Measurements from ENCODE around the gene MASP1.

MASP1 gene

GRCh38 chr3:187291512-187292132 lies at the start of gene MASP1:
Gene MASP1 (minus strand): TSS chr3:187291737. CDS start chr3:187291632, 105 bp downstream.
- DNase-seq, result no peak

DNA sequence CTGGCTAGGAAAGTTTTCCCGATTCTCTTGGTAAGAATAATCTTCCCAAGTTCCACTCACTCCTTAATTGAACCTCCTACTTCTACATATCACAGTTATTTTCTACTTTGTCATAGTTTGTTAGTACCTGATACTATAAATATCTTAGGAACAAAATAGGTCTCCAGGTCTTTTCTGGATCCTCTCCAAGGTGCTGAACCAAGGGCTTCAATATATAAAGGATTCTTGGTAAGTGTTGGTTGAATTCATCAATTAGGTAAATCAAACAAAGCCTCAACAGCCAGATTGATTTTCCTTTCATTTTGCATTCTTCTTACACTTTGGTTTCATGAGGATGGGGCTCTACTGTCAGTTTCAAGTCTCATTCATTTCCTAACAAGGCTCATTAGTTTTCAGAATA lies 49.0 kb upstream of the MASP1 start:
- DNase-seq, result no peak

- DNase-seq, result no peak
Measured at GRCh38 chr3:187336322-187336721, 44.8 kb upstream of the MASP1 start.

DNA sequence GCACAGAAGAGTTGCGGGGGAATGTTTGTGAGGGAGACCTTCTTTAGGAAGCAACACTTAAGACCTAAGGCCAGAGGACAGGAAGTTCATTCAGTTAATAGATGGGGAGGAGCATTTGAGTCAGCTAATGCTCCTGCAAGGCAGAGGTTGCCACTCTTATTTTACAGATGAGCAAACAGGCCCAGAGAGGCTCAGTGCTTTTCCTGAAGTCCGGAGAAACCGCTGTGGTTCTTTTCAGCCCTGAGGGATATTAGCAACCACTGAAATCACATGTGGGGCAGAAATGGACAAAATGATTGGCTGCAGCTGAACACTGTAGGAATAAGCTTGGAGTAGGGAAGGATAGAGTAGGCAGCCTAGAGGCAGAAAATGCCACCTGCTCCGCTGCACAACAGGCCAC lies 43.4 kb upstream of the MASP1 start:
- DNase-seq, result no peak

GRCh38 chr3:187328691-187329090 lies 37.2 kb upstream of the MASP1 start:
- no peak for DNase-seq

GRCh38 chr3:187327845-187328244 lies 36.3 kb upstream of the MASP1 start:
- no peak for DNase-seq

- no peak for DNase-seq
Measured at GRCh38 chr3:187325632-187326031, 34.1 kb upstream of the MASP1 start.

DNA sequence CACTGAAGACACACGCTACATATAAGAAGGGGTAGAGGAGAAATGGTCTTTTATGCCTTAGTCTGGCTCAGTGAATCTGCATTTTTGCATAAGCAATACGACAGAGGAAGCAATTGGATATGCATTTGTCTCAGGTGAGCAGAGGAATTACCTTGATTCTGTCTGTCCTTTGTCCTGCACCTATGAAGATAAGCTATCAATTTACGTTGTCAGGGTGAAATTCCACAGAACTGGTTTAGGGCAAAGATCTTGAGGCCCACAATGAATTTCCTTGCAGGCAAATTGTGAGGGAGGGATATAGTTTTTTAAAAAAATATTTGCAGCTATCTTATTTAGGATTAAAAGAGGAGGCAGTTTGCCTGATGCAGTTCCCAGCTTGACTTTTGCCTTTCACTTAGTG lies 31.6 kb upstream of the MASP1 start:
- DNase-seq, result no peak

DNA sequence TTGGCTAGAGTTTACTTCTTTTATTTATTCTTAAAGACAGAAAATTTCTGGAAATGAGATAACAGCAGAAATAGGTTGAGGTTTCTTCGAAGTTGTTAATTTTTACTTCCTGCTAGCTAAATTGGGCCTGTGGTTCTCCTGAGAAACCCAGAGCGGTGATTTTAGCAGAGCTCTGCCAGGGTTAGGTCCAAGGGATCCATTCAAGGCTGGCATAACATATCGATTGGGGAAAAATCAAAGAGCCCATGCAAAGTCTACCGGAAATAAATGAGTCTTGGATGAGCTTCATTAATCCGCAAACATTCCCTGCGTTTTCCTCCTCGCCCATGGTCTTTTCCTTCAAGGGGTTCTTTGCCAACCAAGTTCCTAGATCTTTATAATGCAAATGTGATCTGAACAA lies 30.8 kb upstream of the MASP1 start:
- no peak for DNase-seq

DNA sequence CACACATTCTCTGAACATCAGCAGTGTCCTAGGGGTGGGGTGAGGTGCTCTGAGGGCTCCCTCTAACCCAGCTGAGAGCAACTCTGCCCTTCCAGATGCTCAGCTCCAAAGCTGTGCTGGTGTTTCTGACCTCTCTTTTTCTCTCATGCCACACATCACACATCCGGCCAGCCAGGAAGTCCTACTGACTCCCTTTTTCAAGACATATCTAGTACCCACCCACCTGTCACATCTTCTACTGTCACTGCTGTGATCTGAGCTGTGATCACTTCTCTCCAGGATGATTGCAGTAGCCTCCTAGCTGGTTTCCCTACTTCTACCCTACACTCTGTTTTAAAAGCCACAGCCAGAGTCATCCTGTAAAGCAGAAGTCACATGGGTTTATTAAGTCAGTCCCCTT lies 30.2 kb upstream of the MASP1 start:
- no peak for DNase-seq

DNA sequence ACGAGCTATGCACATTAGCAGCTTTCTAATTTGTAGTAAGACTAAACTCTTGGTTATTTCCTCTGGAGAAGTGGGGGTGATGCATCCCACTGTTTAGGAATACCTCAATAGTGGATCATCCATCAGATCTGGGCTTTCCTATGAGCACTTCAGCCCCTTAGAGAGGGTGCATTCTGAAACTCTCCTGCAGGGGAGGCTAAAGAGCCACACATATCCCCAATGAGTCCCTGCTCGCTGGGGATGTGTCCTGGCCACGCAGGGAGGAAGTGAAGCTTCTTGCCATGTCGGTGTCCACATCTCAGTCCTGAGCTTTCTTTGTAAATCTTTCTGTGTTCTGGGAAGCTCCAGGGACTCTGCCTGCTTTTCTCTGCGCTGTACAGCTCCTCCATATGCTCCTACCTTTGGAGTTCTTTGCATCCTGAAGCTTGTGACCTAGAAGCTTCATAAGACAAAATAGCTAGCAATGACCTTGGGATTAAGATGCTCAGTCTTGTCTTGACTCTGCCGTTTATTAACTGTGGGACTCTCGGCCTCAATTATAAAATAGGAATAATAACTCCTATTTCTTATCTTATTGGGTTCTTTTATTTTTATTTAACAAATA lies 28.3 kb upstream of the MASP1 start:
- peak; percentile 77 for DNase-seq

DNA sequence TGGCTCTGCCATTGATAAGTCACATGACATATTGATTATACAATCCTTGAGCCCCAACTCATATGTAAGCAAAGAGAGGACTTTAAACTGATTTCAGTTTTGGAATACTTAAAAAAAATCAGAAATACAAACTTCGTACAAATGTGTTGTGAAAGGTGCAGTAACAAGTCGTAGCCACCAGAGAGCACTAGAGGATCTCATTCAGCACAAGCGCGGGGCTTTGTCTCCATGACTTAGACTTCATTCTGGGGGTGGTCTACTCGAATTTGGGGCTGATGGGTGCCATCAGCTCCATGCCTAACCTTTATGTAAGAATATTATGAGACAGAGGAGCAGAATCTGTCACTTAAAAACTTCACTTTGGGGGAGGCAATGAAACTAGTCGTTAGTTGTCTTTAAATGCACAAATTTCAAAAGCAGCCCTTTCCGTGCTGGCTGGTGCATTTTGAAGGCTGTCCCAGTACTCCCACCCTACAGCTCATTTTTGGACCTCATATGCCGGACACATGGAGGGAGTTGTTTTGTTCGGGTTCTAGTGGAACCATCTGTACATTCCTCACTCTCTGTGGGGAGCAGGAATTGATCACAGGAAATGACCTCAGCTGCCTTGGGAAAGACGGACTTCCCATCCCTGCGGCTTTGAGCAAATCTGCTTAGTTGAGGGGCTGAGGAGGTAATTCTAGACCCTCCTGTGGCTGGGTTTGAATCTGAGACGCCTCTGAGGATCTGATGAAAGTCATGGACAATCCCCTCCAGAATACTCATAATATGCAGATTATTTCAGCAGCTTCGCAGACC lies 27.5 kb upstream of the MASP1 start:
- DNase-seq, result peak; percentile 51

- DNase-seq, result no peak
Measured at GRCh38 chr3:187315872-187316271, 24.3 kb upstream of the MASP1 start.

DNA sequence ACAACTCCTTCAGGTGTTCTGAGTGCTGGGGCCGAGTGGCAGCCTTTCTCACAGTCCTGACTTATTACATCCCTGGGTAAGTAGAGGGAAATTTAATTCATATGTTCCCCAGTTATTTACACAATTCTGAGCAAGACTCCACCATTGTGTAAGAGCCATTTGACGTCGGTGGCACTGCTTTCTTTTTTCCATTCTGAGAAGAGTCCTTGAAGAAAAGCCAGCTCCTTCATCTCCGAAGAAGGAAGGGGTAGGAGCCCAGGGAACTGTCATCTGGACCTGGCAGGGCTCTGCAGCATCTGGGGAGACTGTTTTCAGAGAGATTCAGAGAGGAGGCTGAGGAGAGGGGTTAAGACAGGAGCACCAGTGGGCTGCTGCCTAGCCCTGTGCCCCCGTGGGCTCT lies 22.6 kb upstream of the MASP1 start:
- DNase-seq, result no peak

DNA sequence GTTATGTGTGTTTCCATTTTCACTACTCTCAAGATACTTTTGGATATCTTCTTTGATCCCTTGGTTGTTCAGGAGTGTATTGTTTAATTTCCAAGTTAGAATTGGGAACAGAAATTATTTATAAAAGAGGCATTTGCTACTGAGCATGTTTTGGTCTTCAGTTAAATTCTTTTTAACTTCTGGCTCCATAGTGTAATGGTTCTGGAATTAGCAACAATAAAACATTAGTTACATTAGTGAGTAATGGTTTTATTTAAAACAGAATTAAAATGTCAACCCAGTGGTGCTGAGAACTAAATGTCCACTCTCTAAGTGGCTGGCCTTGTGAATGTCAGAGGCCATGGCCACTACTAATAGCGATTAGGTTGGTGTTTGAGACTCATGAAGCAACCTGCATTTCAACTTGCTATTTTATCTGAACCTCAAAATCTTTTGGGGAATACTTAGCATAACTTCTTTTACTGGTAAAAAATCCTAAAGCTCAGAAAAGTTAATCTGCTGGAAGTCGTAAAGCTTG lies 19.5 kb upstream of the MASP1 start:
- DNase-seq, result no peak

GRCh38 chr3:187310226-187310625 lies 18.7 kb upstream of the MASP1 start:
- DNase-seq, result no peak

GRCh38 chr3:187305881-187306280 lies 14.3 kb upstream of the MASP1 start:
- no peak for DNase-seq

DNA sequence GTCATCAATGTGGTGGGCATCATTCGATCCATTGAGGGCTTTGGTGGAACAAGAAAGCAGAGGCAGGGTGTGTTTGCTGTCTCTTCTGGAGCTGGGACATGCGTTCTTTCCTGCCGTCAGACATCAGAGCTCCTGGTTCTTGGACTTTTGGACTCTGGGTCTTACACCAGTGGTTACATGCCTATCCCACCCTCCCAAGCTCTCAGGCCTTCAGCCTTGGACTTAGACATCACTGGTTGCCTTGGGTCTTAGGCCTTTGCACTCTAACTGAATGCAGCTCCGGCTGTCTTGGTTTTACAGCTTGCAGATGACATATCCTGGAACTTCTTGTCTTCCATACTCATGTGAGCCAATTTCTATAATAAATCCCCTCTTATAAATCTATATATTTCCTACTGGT lies 8.1 kb upstream of the MASP1 start:
- no peak for DNase-seq

- no peak for DNase-seq
Measured at GRCh38 chr3:187296911-187297310, 5.4 kb upstream of the MASP1 start.

GRCh38 chr3:187296058-187296457 lies 4.5 kb upstream of the MASP1 start:
- no peak for DNase-seq

- DNase-seq, result no peak
Measured at GRCh38 chr3:187295316-187296034, 3.9 kb upstream of the MASP1 start.

GRCh38 chr3:187293516-187294430 lies 2.2 kb upstream of the MASP1 start:
- DNase-seq, result no peak

Data from activated CD4-positive, alpha-beta T cell treated with anti-CD3 and anti-CD28 coated beads for 48 hours (primary cell).